ENCODE measurements around the gene ZBED1. TPM values are rescaled to one million over a fixed set of nuclear protein-coding genes. Genes with fewer than 3 reads are reported as not detected.

The ZBED1 gene
- total RNA-seq (10 to 100 TPM; 25.6 to 61.6 (median 33.1) TPM), polyA plus RNA-seq (29.4 TPM)
- long read RNA-seq, donor 1, full-length matches to known transcripts: 104 of 148 reads
- long read RNA-seq, donor 1, partial matches to known transcripts: 43 of 148 reads
- long read RNA-seq, donor 1, other reads (novel, unspliced or antisense): 1 of 148 reads
- long read RNA-seq, donor 2, full-length matches to known transcripts: 55 of 82 reads
- long read RNA-seq, donor 2, partial matches to known transcripts: 0 of 82 reads
- long read RNA-seq, donor 2, other reads (novel, unspliced or antisense): 27 of 82 reads
- long read RNA-seq, donor 3, full-length matches to known transcripts: 279 of 344 reads
- long read RNA-seq, donor 3, partial matches to known transcripts: 62 of 344 reads
- long read RNA-seq, donor 3, other reads (novel, unspliced or antisense): 3 of 344 reads
- long read RNA-seq, donor 4, full-length matches to known transcripts: 45 of 70 reads
- long read RNA-seq, donor 4, partial matches to known transcripts: 0 of 70 reads
- long read RNA-seq, donor 4, other reads (novel, unspliced or antisense): 25 of 70 reads

DNA sequence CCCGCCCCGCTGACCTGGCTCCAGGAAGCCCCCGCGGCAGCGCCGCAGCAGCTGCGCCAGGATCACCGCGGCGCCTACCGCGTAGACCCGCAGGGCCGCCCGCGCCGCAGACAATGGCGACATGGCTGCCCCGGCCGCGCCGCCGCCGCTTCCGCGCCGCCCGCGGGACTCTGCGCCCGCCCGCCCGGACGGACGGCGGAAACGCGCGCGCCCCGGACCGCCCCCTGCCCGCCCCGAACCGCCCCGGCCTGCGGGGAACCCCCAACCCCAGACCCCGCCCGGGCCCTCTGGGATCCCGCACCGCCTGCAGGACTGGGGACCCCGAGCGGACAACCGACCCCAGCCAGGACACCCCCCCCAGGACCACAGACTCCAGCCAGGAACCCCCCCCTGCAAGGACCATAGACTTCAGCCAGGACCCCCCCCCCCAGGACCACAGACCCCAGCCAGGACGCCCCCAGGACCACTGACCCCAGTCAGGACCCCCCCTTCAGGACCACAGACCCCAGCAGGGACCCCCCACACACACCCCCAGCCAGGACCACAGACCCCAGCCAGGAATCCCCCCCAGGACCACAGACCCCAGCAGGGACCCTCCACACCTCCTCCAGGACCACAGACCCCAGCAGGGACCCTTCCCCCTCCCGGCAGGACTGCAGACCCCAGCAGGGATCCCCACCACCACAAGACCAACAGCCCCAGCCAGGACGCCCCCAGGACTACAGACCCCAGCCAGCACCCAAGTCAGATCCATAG lies at the start of gene ZBED1, which contains the start of gene DHRSX:
Gene ZBED1, minus strand, starts transcription at position 174 of the 756 bp plus-strand sequence. CDS start 10,257 bp downstream, outside the sequence.
Gene DHRSX, minus strand, starts transcription at position 174 of the 756 bp plus-strand sequence. Its CDS starts 51 bp downstream, at position 123.
- Histone ChIP-seq H3K4me1 (ENCODE audit: control insufficient read depth, insufficient read depth, low read length) (peaks cover 2% of the 10 kb centered on the region), H3K27ac (ENCODE audit: low read length) (peak within 1 kb of the TSS; percentile 89), H3K9me3 (ENCODE audit: control insufficient read depth, low read length) (no peaks in the 10 kb centered on the region), H3K27me3 (ENCODE audit: control insufficient read depth, insufficient read depth) (no peaks in the 10 kb centered on the region), H3K4me3 (ENCODE audit: low read length) (peak within 1 kb of the TSS; percentile 100)
- intact Hi-C loops (cut with DNase I): no loop called here
- DNase-seq (peak; percentile 48 to 87 (median 76)), ATAC-seq (peak; percentile 61 to 64)
- 4% methylated on average over 57 of the region's 57 CpGs for WGBS

DNA sequence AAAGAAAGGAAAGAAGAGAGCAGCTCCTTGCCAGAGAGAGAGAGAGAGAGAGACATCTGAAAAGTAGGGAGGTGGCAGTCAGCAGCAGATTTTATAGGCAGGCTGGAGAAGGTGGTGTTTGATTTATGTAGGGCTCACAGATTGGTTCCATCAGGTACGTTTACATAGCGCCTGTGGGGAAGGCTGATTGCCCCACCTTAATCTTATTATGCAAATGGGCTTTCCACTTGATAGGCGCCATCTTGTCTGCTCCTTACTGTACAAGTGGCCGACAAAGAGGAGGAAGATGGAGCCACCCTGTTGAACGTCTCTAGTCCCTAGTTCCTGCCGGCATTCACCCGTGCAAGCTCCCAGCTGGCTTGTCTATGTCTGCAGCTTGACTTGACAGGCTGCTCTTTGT lies 49.1 kb upstream of the ZBED1 start:
- DNase-seq: no peak
- ATAC-seq: no peak
- Histone ChIP-seq H3K4me1 (ENCODE audit: control insufficient read depth, insufficient read depth, low read length) (no peaks in the 10 kb centered on the region), H3K27ac (ENCODE audit: low read length) (no peak overlapping the region), H3K27me3 (ENCODE audit: control insufficient read depth, insufficient read depth) (no peaks in the 10 kb centered on the region), H3K9me3 (ENCODE audit: control insufficient read depth, low read length) (no peaks in the 10 kb centered on the region), H3K4me3 (ENCODE audit: low read length) (no peak overlapping the region)
- WGBS: 43% methylated on average over 7 of the region's 7 CpGs
- intact Hi-C loops (cut with DNase I): no loop called here

DNA sequence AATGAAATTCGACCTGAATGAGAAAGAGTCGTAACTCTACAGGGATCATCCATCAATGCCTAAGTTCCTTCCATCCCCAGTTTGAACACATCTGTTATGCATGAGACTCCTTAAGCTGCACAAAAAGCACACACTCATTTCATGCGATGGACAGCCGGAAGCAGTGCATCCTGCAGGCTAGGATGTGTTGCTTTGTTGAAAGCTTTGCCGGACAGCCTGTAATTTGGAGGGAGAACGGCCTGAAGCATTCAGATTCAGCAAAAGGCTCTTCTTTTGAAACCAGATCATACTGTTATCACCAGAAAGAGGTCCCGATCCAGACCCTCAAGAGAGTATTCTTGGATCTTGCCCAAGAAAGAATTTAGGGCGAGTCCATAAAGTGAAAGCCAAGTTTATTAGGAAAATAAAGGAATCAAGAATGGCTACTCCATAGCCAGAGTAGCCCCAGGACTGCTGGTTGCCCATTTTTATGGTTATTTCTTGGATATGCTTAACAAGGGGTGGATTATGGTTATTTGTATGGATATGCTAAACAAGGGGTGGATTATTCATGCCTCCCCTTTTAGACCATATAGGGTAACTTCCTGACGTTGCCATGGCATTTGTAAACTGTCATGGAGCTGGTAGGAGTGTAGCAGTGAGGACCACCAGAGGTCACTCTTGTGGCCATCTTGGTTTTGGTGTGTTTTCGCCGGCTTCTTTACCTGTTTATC lies 48.1 kb upstream of the ZBED1 start:
- Histone ChIP-seq H3K27ac (ENCODE audit: low read length) (no peak overlapping the region), H3K27me3 (ENCODE audit: control insufficient read depth, insufficient read depth) (no peaks in the 10 kb centered on the region), H3K4me1 (ENCODE audit: control insufficient read depth, insufficient read depth, low read length) (no peaks in the 10 kb centered on the region), H3K4me3 (ENCODE audit: low read length) (no peak overlapping the region), H3K9me3 (ENCODE audit: control insufficient read depth, low read length) (no peaks in the 10 kb centered on the region)
- DNase-seq: no peak
- ATAC-seq: no peak
- intact Hi-C loops (cut with DNase I): no loop called here
- WGBS: 36% methylated on average over 11 of the region's 11 CpGs

DNA sequence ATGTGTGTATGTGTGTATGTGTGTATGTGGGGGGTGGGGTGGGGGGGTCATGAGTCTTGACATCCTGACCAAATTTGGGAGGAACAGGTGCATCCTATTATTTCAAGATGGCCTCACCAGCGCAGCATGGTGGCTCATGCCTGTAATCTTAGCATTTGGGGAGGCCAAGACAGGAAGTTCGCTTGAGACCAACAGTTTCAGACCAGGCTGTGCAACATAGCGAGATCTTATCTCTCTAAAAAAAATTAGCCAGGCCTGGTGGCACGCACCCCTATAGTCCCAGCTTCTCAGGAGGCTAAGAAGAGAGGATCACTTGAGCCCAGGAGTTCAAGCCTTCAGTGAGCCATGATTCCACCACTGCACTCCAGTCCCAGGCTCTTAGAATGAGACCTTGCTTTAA lies 47.0 kb upstream of the ZBED1 start:
- 80% methylated on average over 4 of the region's 4 CpGs for WGBS
- no peak for ATAC-seq

DNA sequence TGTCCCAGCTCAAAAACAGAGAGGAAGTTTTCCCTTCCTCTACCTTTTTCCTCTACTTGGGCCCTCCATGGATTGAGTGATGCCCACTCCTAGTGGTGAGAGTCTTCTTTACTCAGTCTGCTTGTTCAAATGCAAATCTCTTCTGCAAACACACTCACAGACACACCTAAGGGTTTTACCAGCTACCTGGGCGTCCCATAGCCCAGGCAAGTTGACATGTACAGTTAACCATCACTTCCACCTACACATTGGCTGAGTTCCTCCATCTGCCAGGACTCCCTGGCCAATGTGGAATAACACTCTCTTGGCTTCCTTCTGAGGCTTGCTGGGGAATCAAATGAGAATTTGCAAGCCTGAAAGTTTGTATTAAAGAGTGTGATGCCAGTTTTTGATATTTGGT lies 45.7 kb upstream of the ZBED1 start:
- Histone ChIP-seq H3K4me1 (ENCODE audit: control insufficient read depth, insufficient read depth, low read length) (no peaks in the 10 kb centered on the region), H3K4me3 (ENCODE audit: low read length) (no peak overlapping the region), H3K9me3 (ENCODE audit: control insufficient read depth, low read length) (no peaks in the 10 kb centered on the region), H3K27me3 (ENCODE audit: control insufficient read depth, insufficient read depth) (no peaks in the 10 kb centered on the region), H3K27ac (ENCODE audit: low read length) (no peak overlapping the region)
- WGBS: 83% methylated on average over 1 of the region's 1 CpG
- ATAC-seq (no peak), DNase-seq (no peak)
- intact Hi-C loops (cut with DNase I): no loop called here

More for the DNA sequence above, 47.0 kb upstream of the ZBED1 start:
- DNase-seq: no peak
- H3K4me1 ChIP-seq (ENCODE audit: control insufficient read depth, insufficient read depth, low read length): no peaks in the 10 kb centered on the region
- intact Hi-C loops (cut with DNase I): no loop called here
- no peaks in the 10 kb centered on the region for H3K27me3 ChIP-seq (ENCODE audit: control insufficient read depth, insufficient read depth)
- H3K9me3 ChIP-seq (ENCODE audit: control insufficient read depth, low read length): no peaks in the 10 kb centered on the region
- H3K4me3 ChIP-seq (ENCODE audit: low read length): no peak overlapping the region
- no peak overlapping the region for H3K27ac ChIP-seq (ENCODE audit: low read length)

DNA sequence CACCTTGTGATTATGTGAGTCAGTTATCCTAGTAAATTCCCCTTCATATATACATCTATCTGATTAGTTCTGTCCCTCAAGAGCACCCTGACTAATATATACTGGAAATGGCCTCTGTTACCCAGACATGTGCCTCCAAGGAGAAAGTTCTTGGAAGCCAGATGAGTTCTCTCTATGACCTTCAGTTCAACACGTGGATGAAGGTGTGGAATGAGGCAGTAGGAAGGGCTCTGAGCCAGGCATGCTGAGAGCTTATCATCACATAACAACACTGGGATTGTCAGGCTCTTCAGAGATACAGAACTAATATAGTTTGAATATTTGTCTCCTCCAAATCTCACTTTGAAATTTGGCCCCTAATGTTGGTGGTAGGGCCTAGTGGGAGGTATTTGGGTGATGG lies 44.4 kb upstream of the ZBED1 start:
- 25% methylated on average over 1 of the region's 1 CpG for WGBS
- Histone ChIP-seq H3K27ac (ENCODE audit: low read length) (no peak overlapping the region), H3K27me3 (ENCODE audit: control insufficient read depth, insufficient read depth) (no peaks in the 10 kb centered on the region), H3K4me3 (ENCODE audit: low read length) (no peak overlapping the region), H3K4me1 (ENCODE audit: control insufficient read depth, insufficient read depth, low read length) (no peaks in the 10 kb centered on the region), H3K9me3 (ENCODE audit: control insufficient read depth, low read length) (no peaks in the 10 kb centered on the region)
- no peak for ATAC-seq
- intact Hi-C loops (cut with DNase I): no loop called here
- DNase-seq: no peak

DNA sequence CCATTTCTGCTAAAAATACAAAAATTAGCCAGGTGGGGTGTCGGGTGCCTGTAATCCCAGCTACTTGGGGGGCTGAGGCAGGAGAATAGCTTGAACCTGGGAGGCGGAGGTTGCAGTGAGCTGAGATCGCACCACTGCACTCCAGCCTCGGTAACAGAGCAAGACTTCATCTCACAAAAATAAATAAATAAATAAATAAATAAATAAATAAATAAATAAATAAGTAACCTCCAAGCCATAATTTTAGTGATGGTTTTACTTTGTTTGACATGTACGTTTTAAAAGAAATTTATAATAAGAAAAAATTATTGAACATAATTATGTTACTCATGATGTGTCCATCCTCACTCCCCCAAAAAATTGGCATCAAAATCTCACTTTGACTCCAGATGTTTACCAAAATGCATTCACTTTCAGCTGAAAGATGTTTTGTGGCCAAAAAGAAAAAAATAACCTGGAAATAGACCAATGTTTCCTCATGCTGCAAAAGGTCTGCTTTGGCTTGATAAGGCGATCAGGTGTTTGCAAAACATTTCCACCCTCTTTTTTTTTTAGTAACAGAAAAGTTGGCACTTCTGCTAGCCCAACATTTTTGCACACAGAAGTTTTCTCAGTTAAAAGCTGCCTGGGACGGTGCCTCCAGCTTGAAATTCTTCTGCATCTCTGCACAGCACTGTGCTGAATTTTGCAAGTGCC lies 42.2 kb upstream of the ZBED1 start:
- intact Hi-C loops (cut with DNase I): no loop called here

DNA sequence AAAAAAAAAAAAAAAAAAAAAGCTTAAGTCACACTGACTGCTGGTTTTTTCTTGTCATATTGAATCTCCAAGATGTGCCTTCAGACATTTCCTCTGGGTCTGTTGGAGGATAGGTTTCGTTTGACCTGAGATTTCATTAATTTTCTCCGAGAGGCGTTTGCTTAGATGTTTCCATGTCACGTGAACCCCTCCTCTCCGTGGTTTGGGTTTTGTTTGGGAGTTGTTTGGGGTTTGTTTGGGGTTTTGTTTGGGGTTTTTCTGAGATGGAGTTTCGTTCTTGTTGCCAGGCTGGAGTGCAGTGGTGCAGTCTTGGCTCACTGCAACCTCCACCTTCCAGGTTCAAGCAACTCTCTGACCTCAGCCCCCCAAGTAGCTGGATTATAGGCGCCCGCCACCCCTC lies 40.8 kb upstream of the ZBED1 start:
- intact Hi-C loops (cut with DNase I): no loop called here
- H3K4me3 ChIP-seq (ENCODE audit: low read length): no peak overlapping the region
- ATAC-seq: no peak
- 89% methylated on average over 8 of the region's 8 CpGs for WGBS
- H3K27me3 ChIP-seq (ENCODE audit: control insufficient read depth, insufficient read depth): no peaks in the 10 kb centered on the region
- no peak for DNase-seq
- peaks cover 1% of the 10 kb centered on the region for H3K4me1 ChIP-seq (ENCODE audit: control insufficient read depth, insufficient read depth, low read length)
- H3K9me3 ChIP-seq (ENCODE audit: control insufficient read depth, low read length): no peaks in the 10 kb centered on the region
- no peak overlapping the region for H3K27ac ChIP-seq (ENCODE audit: low read length)

More for the DNA sequence above, 42.2 kb upstream of the ZBED1 start:
- Histone ChIP-seq H3K27me3 (ENCODE audit: control insufficient read depth, insufficient read depth) (no peaks in the 10 kb centered on the region), H3K27ac (ENCODE audit: low read length) (no peak overlapping the region), H3K4me3 (ENCODE audit: low read length) (no peak overlapping the region), H3K4me1 (ENCODE audit: control insufficient read depth, insufficient read depth, low read length) (no peaks in the 10 kb centered on the region), H3K9me3 (ENCODE audit: control insufficient read depth, low read length) (no peaks in the 10 kb centered on the region)
- ATAC-seq (no peak), DNase-seq (no peak)
- 61% methylated on average over 7 of the region's 7 CpGs for WGBS

DNA sequence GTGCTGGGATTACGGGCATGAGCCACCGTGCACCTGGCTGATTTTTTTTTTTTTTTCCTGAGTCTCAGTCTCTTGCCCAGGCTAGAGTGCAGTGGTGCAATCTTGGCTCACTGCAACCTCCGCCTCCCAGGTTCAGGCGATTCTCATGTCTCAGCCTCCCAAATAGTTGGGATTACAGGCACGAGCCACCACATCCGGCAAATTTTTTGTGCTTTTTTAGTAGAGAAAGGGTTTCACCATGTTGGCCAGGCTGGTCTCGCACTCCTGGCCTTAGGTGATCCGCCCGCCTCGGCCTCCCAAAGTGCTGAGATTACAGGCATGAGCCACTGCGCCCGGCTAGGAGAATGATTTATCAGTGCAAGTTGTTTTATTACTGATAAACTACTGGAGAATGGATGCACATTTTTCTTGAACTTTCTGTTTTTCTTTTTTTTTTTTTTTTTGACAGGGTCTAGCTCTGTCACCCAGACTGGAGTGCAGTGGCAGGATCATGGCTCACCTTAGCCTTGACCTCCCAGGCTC lies 39.7 kb upstream of the ZBED1 start:
- 79% methylated on average over 12 of the region's 12 CpGs for WGBS
- DNase-seq: no peak
- no peak overlapping the region for H3K27ac ChIP-seq (ENCODE audit: low read length)
- H3K4me3 ChIP-seq (ENCODE audit: low read length): no peak overlapping the region
- H3K4me1 ChIP-seq (ENCODE audit: control insufficient read depth, insufficient read depth, low read length): peaks cover 3% of the 10 kb centered on the region
- no peak for ATAC-seq
- no peaks in the 10 kb centered on the region for H3K27me3 ChIP-seq (ENCODE audit: control insufficient read depth, insufficient read depth)
- intact Hi-C loops (cut with DNase I): no loop called here
- no peaks in the 10 kb centered on the region for H3K9me3 ChIP-seq (ENCODE audit: control insufficient read depth, low read length)

DNA sequence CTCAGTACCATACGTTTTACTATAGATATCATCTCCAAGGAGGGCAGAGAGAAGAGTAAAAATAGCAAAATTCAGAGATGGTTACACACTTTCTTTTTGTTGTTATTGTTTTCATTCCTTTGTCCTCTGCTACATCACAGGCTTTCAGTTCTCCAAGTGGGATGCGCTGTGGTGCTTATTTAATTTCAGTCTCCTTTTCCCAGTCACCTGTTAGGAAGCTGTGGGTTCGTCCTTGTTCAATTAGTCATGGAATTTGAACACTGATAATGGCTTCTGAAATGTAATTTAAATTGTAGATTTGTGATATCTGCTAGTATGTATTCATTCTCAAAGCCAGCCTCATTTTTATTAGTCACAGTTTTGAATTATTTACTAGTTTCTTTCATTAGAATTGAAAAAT lies 38.8 kb upstream of the ZBED1 start:
- H3K27ac ChIP-seq (ENCODE audit: low read length): no peak overlapping the region
- intact Hi-C loops (cut with DNase I): no loop called here
- ATAC-seq (no peak), DNase-seq (no peak)
- H3K27me3 ChIP-seq (ENCODE audit: control insufficient read depth, insufficient read depth): no peaks in the 10 kb centered on the region
- H3K4me1 ChIP-seq (ENCODE audit: control insufficient read depth, insufficient read depth, low read length): peaks cover 3% of the 10 kb centered on the region
- H3K4me3 ChIP-seq (ENCODE audit: low read length): no peak overlapping the region
- H3K9me3 ChIP-seq (ENCODE audit: control insufficient read depth, low read length): no peaks in the 10 kb centered on the region
- 74% methylated on average over 3 of the region's 3 CpGs for WGBS
